Ectodermal cell (in vitro differentiated cells): ENCODE results near the gene ASAP3.
"Not testable (repeated sequence)": the region's sequence is repeated elsewhere in the genome, so short reads cannot be mapped to it uniquely, and the experiment has no call there.

Source experiments
- H3K27ac ChIP-seq: 2 replicates; pipeline ENCODE4 v1.7.0; 2013; ENCODE audit warnings: mild to moderate bottlenecking, low read depth, low read length; ENCODE audit not compliant: insufficient read depth, poor library complexity, severe bottlenecking
- H3K27me3 ChIP-seq: 2 replicates; pipeline ENCODE4 v1.7.0; 2013; ENCODE audit warnings: mild to moderate bottlenecking, low read length; ENCODE audit not compliant: insufficient read depth, control insufficient read depth, poor library complexity, severe bottlenecking
- H3K36me3 ChIP-seq: one replicate; pipeline ENCODE4 v1.7.0; 2013; ENCODE audit warnings: low read length; ENCODE audit not compliant: control insufficient read depth, insufficient read depth
- H3K4me1 ChIP-seq: one replicate; pipeline ENCODE4 v1.7.0; 2013; ENCODE audit warnings: low read length; ENCODE audit not compliant: control insufficient read depth, insufficient read depth
- H3K4me3 ChIP-seq: 2 replicates; pipeline ENCODE4 v1.7.0; 2013; ENCODE audit warnings: low read depth, low read length, control low read depth; ENCODE audit not compliant: insufficient read depth
- H3K9me3 ChIP-seq: 2 replicates; pipeline ENCODE4 v1.7.0; 2013; ENCODE audit warnings: mild to moderate bottlenecking, low read length, moderate library complexity; ENCODE audit not compliant: control insufficient read depth
- WGBS, 2 experiments: methylation state at CpG; one replicate each; pipeline ENCODE4 v1.1.7; 2013; ENCODE audit warnings: missing lambda C conversion rate in 2 of 2; 5-methylcytosine and 5-hydroxymethylcytosine counted together

ASAP3 gene

DNA sequence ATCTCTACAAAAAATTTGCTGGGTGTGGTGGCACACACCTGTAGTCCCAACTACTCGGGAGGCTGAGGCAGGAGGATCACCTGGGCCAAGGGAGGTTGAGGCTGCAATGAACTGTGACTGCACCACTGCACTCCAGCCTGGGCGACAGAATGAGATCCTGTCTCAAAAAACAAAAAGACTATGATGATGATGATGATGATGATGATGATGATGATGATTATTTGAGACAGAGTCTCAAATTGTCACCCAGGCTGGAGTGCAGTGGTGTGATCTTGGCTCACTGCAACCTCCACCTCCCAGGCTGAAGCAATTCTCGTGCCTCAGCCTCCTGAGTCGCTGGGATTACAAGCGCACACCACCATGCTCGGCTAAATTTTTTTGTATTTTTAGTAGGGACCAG, 8.8 kb upstream of the ASAP3 start:
- H3K27me3 ChIP-seq, H3K4me1 ChIP-seq, H3K4me3 ChIP-seq, H3K36me3 ChIP-seq, H3K27ac ChIP-seq, H3K9me3 ChIP-seq: not testable (repeated sequence)
- WGBS, 2 experiments: 93 to 94% methylated on average over 6 of the region's 6 CpGs

DNA sequence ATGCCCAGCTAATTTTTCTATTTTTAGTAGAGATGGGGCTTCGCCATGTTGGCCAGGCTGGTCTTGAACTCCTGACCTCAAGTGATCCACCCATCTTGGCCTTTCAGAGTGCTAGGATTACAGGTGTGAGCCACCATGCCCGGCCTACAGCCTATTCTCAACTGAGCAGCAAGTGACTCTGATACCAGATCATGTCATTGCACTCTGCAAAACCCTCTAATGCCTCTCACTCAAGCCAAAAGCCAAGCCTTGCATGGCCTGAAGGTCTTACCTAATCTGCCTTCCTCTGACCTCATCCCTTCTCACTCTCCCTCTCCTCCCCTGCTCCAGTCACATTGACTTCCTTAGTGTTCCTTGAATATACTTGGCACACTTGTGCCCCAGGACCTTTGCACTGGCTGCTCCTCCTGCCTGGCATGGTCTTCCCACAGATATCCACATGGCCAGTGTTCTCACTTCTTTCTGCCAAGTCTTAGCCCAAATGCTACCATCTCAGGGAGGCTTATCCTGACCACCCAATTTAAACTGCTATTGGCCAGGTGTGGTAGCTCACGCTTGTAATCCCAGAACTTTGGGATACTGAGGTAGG, 8.2 kb upstream of the ASAP3 start:
- Histone ChIP-seq H3K4me3 (no peak overlapping the region), H3K27me3 (no peaks in the 10 kb centered on the region), H3K36me3 (no peaks in the 10 kb centered on the region), H3K27ac (no peak overlapping the region), H3K9me3 (no peaks in the 10 kb centered on the region), H3K4me1 (no peaks in the 10 kb centered on the region)
- WGBS, 2 experiments: 88 to 90% methylated on average over 3 of the region's 3 CpGs

DNA sequence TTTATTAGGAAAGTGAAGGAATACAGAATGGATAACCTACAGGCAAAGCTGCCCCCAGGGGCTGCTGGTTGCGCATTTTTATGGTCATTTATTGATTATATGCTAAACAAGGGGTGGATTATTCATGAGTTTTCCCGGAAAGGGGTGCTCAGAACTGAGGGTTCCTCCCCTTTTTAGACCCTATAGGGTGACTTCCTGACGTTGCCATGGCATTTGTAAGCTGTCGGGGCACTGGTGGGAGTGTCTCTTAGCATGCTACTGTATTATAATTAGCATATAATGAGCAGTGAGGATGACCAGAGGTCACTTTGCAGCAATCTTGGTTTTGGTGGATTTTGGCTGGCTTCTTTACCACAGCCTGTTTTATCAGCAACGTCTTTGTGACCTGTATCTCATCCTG, 5.9 kb upstream of the ASAP3 start:
- H3K27ac ChIP-seq: no peak overlapping the region
- no peaks in the 10 kb centered on the region for H3K36me3 ChIP-seq
- H3K27me3 ChIP-seq: peaks cover 7% of the 10 kb centered on the region
- 64 to 68% methylated on average over 5 of the region's 5 CpGs for WGBS, 2 experiments
- peaks cover 4% of the 10 kb centered on the region for H3K4me1 ChIP-seq
- H3K4me3 ChIP-seq: no peak overlapping the region
- no peaks in the 10 kb centered on the region for H3K9me3 ChIP-seq

DNA sequence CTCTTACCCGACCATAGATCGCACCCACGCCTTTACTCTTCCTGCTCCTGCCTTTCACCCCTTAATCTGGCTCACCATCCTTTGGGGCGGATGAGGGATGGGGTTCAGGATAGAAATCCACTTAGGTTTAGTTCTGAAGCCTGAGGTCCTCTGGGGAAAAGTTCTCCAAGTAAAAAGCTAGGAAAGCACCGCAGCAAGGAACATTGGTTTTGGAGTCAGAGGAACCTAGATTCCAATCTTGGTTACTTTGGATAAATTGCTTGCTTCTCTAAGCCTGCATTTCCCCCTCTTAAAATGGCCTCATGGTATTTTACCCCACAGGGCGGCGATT, 988 bp upstream of the ASAP3 start:
- Histone ChIP-seq H3K4me1 (peaks cover 13% of the 10 kb centered on the region), H3K27ac (no peak overlapping the region), H3K9me3 (no peaks in the 10 kb centered on the region), H3K4me3 (peak overlapping the region; percentile 38), H3K27me3 (peaks cover 25% of the 10 kb centered on the region), H3K36me3 (no peaks in the 10 kb centered on the region)
- 72 to 79% methylated on average over 7 of the region's 7 CpGs for WGBS, 2 experiments

DNA sequence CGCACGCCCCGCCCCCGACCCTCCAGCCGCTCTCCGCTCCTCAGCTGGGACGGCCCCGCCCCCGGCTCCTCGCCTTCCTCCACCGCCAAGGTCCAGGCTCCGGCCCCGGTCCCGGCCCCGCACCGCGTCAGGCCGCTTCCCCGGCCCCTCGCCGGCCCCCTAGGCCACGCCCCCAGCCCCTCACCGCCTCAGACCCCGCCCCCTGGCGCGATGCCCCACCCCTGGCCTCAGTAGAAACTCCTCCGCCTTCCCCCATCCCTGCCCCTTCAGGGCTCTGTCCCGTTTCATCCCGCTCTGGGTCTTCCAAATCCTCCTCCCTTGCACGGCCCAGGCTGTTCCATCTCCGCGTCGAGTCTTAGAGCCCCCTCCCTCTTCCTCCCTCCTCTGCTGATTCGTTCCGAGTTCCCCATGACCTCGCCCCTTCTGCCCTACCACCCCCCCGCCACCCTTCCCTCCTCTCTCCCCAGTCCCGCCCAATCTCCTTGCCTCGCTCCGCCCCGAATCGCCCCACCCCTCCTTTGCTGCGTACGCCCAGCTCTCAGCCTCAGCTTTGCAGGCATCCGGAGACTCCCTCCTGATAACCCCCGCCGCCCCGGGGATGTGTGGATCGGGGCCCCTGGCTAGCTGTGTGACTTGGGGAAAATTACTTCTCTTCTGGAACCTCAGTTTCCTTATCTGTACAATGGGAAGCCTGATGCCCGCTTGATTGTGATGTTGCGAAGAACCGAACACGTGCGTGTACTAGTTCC, 448 bp upstream of the ASAP3 start:
- H3K4me3 ChIP-seq: peak overlapping the region; percentile 38
- H3K27ac ChIP-seq: no peak overlapping the region
- WGBS, 2 experiments: 5 to 6% methylated on average over 54 of the region's 54 CpGs
- H3K9me3 ChIP-seq: no peaks in the 10 kb centered on the region
- peaks cover 13% of the 10 kb centered on the region for H3K4me1 ChIP-seq
- H3K27me3 ChIP-seq: peaks cover 25% of the 10 kb centered on the region
- no peaks in the 10 kb centered on the region for H3K36me3 ChIP-seq

DNA sequence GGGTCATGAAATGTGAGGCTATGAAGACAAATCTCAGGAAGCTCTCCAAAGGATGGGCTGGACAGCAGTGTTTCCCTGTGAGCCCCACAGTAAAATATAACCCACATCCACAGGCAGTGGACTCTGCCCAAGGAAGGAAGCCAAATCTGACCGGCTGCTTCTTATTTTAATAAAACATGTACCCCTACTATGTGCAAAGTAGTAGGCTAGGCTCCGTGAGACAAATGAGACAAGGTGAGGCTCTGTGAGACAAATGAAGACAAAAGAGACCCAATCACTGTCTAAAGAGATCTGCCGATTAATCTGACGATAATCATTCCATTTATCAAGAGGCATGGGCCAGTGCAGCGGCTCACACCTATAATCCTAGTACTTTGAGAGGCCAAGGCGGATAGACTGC, 2.1 kb downstream of the ASAP3 start:
- WGBS, 2 experiments: 90 to 95% methylated on average over 6 of the region's 6 CpGs
- Histone ChIP-seq H3K4me3 (no peak overlapping the region), H3K36me3 (no peaks in the 10 kb centered on the region), H3K4me1 (peaks cover 13% of the 10 kb centered on the region), H3K27ac (no peak overlapping the region), H3K9me3 (no peaks in the 10 kb centered on the region), H3K27me3 (peaks cover 25% of the 10 kb centered on the region)

DNA sequence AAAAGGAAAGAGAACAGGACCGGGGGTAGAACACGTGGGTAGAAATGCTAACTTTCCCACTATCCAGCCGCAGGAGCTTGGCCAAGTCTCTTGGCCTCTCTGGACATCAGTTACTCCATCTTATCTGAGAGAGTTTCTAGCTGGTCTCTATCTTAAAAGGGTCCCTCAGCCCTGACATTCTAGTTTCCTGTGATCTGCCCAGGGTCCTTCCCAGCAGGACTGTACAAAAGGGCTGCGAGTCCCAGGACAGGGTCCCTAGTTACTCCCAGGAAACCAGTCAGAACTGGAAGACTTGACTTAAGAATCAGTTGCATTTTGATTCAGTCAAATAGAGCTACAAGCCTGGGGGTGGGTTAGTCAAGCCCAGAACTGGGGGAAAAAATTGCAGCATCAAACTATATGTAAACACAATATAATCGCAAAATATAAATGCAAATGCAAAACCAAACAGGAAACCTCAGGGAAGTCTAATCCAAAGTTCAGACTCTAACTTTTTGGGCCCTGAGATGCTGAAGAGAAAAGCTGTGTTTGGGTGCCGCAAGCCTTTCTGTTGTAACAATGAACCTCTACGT, 2.9 kb downstream of the ASAP3 start:
- H3K4me1 ChIP-seq: peaks cover 13% of the 10 kb centered on the region
- no peak overlapping the region for H3K27ac ChIP-seq
- no peak overlapping the region for H3K4me3 ChIP-seq
- 88 to 90% methylated on average over 7 of the region's 7 CpGs for WGBS, 2 experiments
- peaks cover 25% of the 10 kb centered on the region for H3K27me3 ChIP-seq
- no peaks in the 10 kb centered on the region for H3K36me3 ChIP-seq
- H3K9me3 ChIP-seq: no peaks in the 10 kb centered on the region

DNA sequence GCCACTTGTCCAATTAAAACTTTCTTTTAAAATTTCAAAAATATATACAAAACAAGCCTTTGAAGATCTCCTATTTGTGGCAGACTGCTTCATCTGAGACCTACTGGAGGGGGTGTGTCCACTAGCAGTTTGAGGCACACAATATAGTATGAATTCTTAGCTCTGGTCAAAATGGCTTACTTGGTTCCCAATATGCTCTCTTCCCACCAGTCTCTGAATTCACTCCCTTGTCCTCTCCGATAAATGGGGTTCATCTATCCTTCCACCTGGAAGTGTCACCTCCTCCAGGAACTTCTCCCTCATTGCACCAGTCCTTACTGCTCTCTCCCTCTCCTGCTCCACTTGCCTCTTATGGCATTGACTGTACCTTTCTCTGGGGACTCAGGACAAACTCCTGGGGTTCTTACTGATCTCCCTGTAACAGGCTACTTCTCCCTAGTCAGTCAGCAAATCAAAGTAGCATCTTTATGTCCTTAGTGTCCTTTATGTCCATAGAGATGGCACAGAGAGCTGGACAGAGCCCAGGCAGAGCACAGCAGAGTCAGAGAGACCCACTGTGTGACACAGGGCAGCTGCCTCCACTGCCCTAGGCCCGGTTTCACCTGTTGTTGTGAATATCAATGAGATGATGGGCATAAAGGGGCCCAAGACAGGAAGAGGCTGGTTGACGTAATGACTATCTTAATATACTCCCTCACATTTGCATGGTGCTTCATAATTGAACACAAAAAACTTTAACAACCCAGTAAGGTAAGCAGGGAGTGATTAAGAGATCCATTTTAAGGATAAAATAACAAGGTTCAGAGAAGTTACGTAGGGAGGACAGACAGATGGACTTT, 3.6 kb downstream of the ASAP3 start:
- H3K4me1 ChIP-seq: peaks cover 13% of the 10 kb centered on the region
- H3K9me3 ChIP-seq: no peaks in the 10 kb centered on the region

DNA sequence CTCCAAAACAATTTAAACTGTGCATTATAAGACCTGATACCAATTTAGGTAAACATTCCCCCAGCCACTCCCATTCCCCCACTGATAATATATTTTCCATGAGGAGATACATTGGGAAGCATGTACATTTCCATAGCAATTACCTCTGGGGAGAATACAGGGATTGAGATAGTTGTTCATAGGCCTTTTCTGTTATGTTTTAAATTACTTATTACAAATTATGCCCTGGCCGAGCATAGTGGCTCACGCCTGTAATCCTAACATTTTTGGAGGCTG, 4.4 kb downstream of the ASAP3 start:
- 97 to 100% methylated on average over 2 of the region's 2 CpGs for WGBS, 2 experiments
- Histone ChIP-seq H3K4me3 (no peak overlapping the region), H3K4me1 (peaks cover 10% of the 10 kb centered on the region), H3K36me3 (no peaks in the 10 kb centered on the region), H3K27ac (no peak overlapping the region), H3K9me3 (no peaks in the 10 kb centered on the region), H3K27me3 (peaks cover 16% of the 10 kb centered on the region)

More for the DNA sequence above, 3.6 kb downstream of the ASAP3 start:
- Histone ChIP-seq H3K36me3 (no peaks in the 10 kb centered on the region), H3K4me3 (no peak overlapping the region), H3K27ac (no peak overlapping the region), H3K27me3 (peaks cover 24% of the 10 kb centered on the region)
- 83 to 89% methylated on average over 3 to 4 of the region's 4 CpGs for WGBS, 2 experiments
